ENCODE data around the gene CETN3. TPM values are rescaled to one million over a fixed set of nuclear protein-coding genes. Genes with fewer than 3 reads are reported as not detected.

The CETN3 gene
- total RNA-seq, 6 experiments from 2014 or later = 19.6 to 29.3 (median 24.8) TPM

GRCh38 chr5:90408571-90409317 lies 812 bp downstream of the CETN3 start:
- no peak for DNase-seq
- peaks cover 6% of the 10 kb centered on the region for H3K4me1 Mint-ChIP-seq (ENCODE audit: low read depth)
- peaks cover 6% of the 10 kb centered on the region; the same call in 1 of the 2 replicates for H3K36me3 Mint-ChIP-seq (ENCODE audit: low read depth)
- H3K27me3 Mint-ChIP-seq (ENCODE audit: insufficient read depth) = no peaks in the 10 kb centered on the region; the same call in none of the 2 replicates
- no peaks in the 10 kb centered on the region for H3K9me3 Mint-ChIP-seq
- no peak for TF ChIP-seq CTCF (IDR thresholded peaks at IDR 0.05)
- no peak overlapping the region for H3K4me3 Mint-ChIP-seq
- no peak overlapping the region for H3K27ac Mint-ChIP-seq

- peaks cover 11% of the 10 kb centered on the region; the same call in 1 of the 2 replicates for H3K36me3 Mint-ChIP-seq (ENCODE audit: low read depth)
- H3K4me3 Mint-ChIP-seq = peak overlapping the region; percentile 20
- peak overlapping the region; percentile 15 for H3K27ac Mint-ChIP-seq
- H3K27me3 Mint-ChIP-seq (ENCODE audit: insufficient read depth) = no peaks in the 10 kb centered on the region
- TF ChIP-seq CTCF (IDR thresholded peaks at IDR 0.05) = no peak
- H3K4me1 Mint-ChIP-seq (ENCODE audit: low read depth) = peaks cover 21% of the 10 kb centered on the region
- H3K9me3 Mint-ChIP-seq = no peaks in the 10 kb centered on the region
- DNase-seq = no peak
Observed at GRCh38 chr5:90406466-90406865, 3.1 kb downstream of the CETN3 start.

GRCh38 chr5:90402521-90403255 lies 6.9 kb downstream of the CETN3 start:
- H3K36me3 Mint-ChIP-seq (ENCODE audit: low read depth) = peaks cover 19% of the 10 kb centered on the region
- H3K27ac Mint-ChIP-seq = peak overlapping the region; percentile 40
- H3K4me1 Mint-ChIP-seq (ENCODE audit: low read depth) = peaks cover 41% of the 10 kb centered on the region
- TF ChIP-seq CTCF (IDR thresholded peaks at IDR 0.05) = no peak
- H3K27me3 Mint-ChIP-seq (ENCODE audit: insufficient read depth) = no peaks in the 10 kb centered on the region
- H3K9me3 Mint-ChIP-seq = no peaks in the 10 kb centered on the region
- peak; percentile 22 for DNase-seq
- H3K4me3 Mint-ChIP-seq = no peak overlapping the region

- Mint-ChIP-seq H3K4me3 (no peak overlapping the region), H3K36me3 (ENCODE audit: low read depth) (peaks cover 16% of the 10 kb centered on the region), H3K27ac (no peak overlapping the region), H3K4me1 (ENCODE audit: low read depth) (peaks cover 35% of the 10 kb centered on the region), H3K9me3 (no peaks in the 10 kb centered on the region), H3K27me3 (ENCODE audit: insufficient read depth) (no peaks in the 10 kb centered on the region)
- no peak for DNase-seq
- no peak for TF ChIP-seq CTCF (IDR thresholded peaks at IDR 0.05)
Observed at GRCh38 chr5:90399251-90399650, 10.3 kb downstream of the CETN3 start.

GRCh38 chr5:90398726-90399125 lies 10.8 kb downstream of the CETN3 start:
- peaks cover 35% of the 10 kb centered on the region for H3K4me1 Mint-ChIP-seq (ENCODE audit: low read depth)
- peaks cover 16% of the 10 kb centered on the region for H3K36me3 Mint-ChIP-seq (ENCODE audit: low read depth)
- DNase-seq = no peak
- no peaks in the 10 kb centered on the region for H3K9me3 Mint-ChIP-seq
- no peak overlapping the region for H3K4me3 Mint-ChIP-seq
- H3K27me3 Mint-ChIP-seq (ENCODE audit: insufficient read depth) = no peaks in the 10 kb centered on the region
- H3K27ac Mint-ChIP-seq = no peak overlapping the region
- no peak for TF ChIP-seq CTCF (IDR thresholded peaks at IDR 0.05)

Measured in HFFc6 (cell line).